Measurements from ENCODE around the gene AGR3.

Gene AGR3

GRCh38 chr7:16916105-16916639 is 34.4 kb upstream of the AGR3 start:
- CTCF ChIA-PET, result interaction anchor here (1.0 to 2.7 kb wide), 5 partner anchors 8 to 221 kb away, joined by 3 to 13 read pairs (median 4); partner anchors contain the start of gene AGR2

GRCh38 chr7:16915405-16915804 is 33.6 kb upstream of the AGR3 start:
- TF ChIP-seq CTCF (IDR thresholded peaks at IDR 0.05; ENCODE audit: control extremely low read depth, extremely low read depth, low read depth, missing control alignments), result no peak
- POLR2A ChIA-PET, result no interaction called here
- CTCF ChIA-PET, result interaction anchor here (1.0 to 1.5 kb wide), 3 partner anchors 16 to 220 kb away, joined by 3 to 4 read pairs (median 3); partner anchors contain the start of gene AGR2
- no peak for DNase-seq (ENCODE audit: extremely low spot score)

More at GRCh38 chr7:16916105-16916639, 34.4 kb upstream of the AGR3 start:
- no peak for DNase-seq (ENCODE audit: extremely low spot score)
- no peak for TF ChIP-seq CTCF (IDR thresholded peaks at IDR 0.05; ENCODE audit: control extremely low read depth, extremely low read depth, low read depth, missing control alignments)
- POLR2A ChIA-PET, result no interaction called here

- TF ChIP-seq CTCF (IDR thresholded peaks at IDR 0.05; ENCODE audit: control extremely low read depth, extremely low read depth, low read depth, missing control alignments), result no peak
- ChIA-PET POLR2A (no interaction called here), CTCF (interaction anchor here (0.9 to 1.9 kb wide), 5 partner anchors 16 to 113 kb away, joined by 3 to 6 read pairs (median 3); no protein-coding TSS in a partner anchor)
- DNase-seq (ENCODE audit: extremely low spot score), result no peak
Observed at GRCh38 chr7:16914771-16915170, 33.0 kb upstream of the AGR3 start.

GRCh38 chr7:16913643-16914042 is 31.9 kb upstream of the AGR3 start:
- CTCF ChIA-PET, result interaction anchor here (0.9 to 1.9 kb wide), 6 partner anchors 9 to 112 kb away, joined by 3 to 6 read pairs (median 4); no protein-coding TSS in a partner anchor
- no peak for DNase-seq (ENCODE audit: extremely low spot score)
- no peak for TF ChIP-seq CTCF (IDR thresholded peaks at IDR 0.05; ENCODE audit: control extremely low read depth, extremely low read depth, low read depth, missing control alignments)
- POLR2A ChIA-PET, result no interaction called here

GRCh38 chr7:16912540-16912939 is 30.8 kb upstream of the AGR3 start:
- CTCF ChIA-PET, result interaction anchor here (1.2 to 1.3 kb wide), 2 partner anchors 10 to 111 kb away, joined by 4 read pairs; no protein-coding TSS in a partner anchor
- no peak for TF ChIP-seq CTCF (IDR thresholded peaks at IDR 0.05; ENCODE audit: control extremely low read depth, extremely low read depth, low read depth, missing control alignments)
- no peak for DNase-seq (ENCODE audit: extremely low spot score)
- POLR2A ChIA-PET, result no interaction called here

- TF ChIP-seq CTCF (IDR thresholded peaks at IDR 0.05; ENCODE audit: control extremely low read depth, extremely low read depth, low read depth, missing control alignments), result no peak
- CTCF ChIA-PET, result interaction anchor here (1.6 kb wide), 1 partner anchor 8 kb away, joined by 5 read pairs; no protein-coding TSS in a partner anchor
- DNase-seq (ENCODE audit: extremely low spot score), result no peak
- POLR2A ChIA-PET, result no interaction called here
Observed at GRCh38 chr7:16908561-16908960, 26.8 kb upstream of the AGR3 start.
